K562 (cell line): ENCODE data around the gene FA2H. TPM values are rescaled to one million over a fixed set of nuclear protein-coding genes. Genes with fewer than 3 reads are reported as not detected.

Experiments
- ARID1B ChIP-seq: fragments of 450-650 bp; IDR thresholded peaks from 2 replicates; pipeline ENCODE4 v1.6.1; 2016; ENCODE audit warnings: antibody characterized with exemption, mild to moderate bottlenecking, inconsistent platforms
- CEBPB ChIP-seq: fragments of 450-650 bp; IDR thresholded peaks from 2 replicates; pipeline ENCODE4 v1.6.1; 2016; ENCODE audit warnings: missing genetic modification characterization, missing compliant biosample characterization
- CREB3L1 ChIP-seq: fragments of 450-650 bp; IDR thresholded peaks from 2 replicates; pipeline ENCODE4 v1.6.1; 2014; ENCODE audit warnings: low read depth, mild to moderate bottlenecking, moderate library complexity, borderline replicate concordance
- CREM ChIP-seq: IDR thresholded peaks from 2 replicates; pipeline ENCODE4 v1.6.1; 2014; ENCODE audit warnings: antibody characterized with exemption, low read depth
- CSDE1 ChIP-seq, 2 experiments: fragments of 450-650 bp; IDR thresholded peaks; 2 replicates each; pipeline ENCODE4 v1.6.1; 2016; ENCODE audit warnings: mild to moderate bottlenecking in 1 of 2
- CTCF ChIP-seq, 3 experiments: IDR thresholded peaks in 2 of 3; conservative IDR thresholded peaks in 1 of 3; 2 replicates each; pipeline ENCODE4 v1.5.1; 2011 to 2012; ENCODE audit warnings: low read length in 3 of 3, mild to moderate bottlenecking in 3 of 3, control low read depth in 2 of 3, improper control_type of control experiment in 1 of 3, inconsistent platforms in 1 of 3, low read depth in 1 of 3, mixed read lengths in 1 of 3, moderate library complexity in 1 of 3; ENCODE audit not compliant: insufficient read depth in 2 of 3
- GATA2 ChIP-seq: sonication (generic); formaldehyde crosslinking; IDR thresholded peaks from 2 replicates; pipeline ENCODE4 v1.4.0; 2020; ENCODE audit warnings: mild to moderate bottlenecking, missing genetic modification reagents
- GMEB1 ChIP-seq: fragments of 250-450 bp; sonication (Bioruptor Pico); IDR thresholded peaks from 2 replicates; pipeline ENCODE4 v1.4.0; 2020; ENCODE audit warnings: mild to moderate bottlenecking
- NBN ChIP-seq: fragments of 450-650 bp; IDR thresholded peaks from 2 replicates; pipeline ENCODE4 v1.6.1; 2016; ENCODE audit warnings: low read depth, mild to moderate bottlenecking
- PCBP1 ChIP-seq: fragments of 200-400 bp; formaldehyde crosslinking; IDR thresholded peaks from 2 replicates; pipeline ENCODE4 v1.6.1; 2018; ENCODE audit warnings: mild to moderate bottlenecking, low read depth, low read length; ENCODE audit not compliant: poor library complexity, severe bottlenecking
- RBFOX2 ChIP-seq: fragments of 200-400 bp; formaldehyde crosslinking; IDR thresholded peaks from 2 replicates; pipeline ENCODE4 v1.6.1; 2017; ENCODE audit warnings: low read depth, mild to moderate bottlenecking, low read length, moderate library complexity
- STAG1 ChIP-seq: sonication (generic); formaldehyde crosslinking; IDR thresholded peaks from 2 replicates; pipeline ENCODE4 v1.5.0; 2020; ENCODE audit warnings: missing genetic modification reagents, borderline replicate concordance
- U2AF1 ChIP-seq: fragments of 200-400 bp; formaldehyde crosslinking; optimal IDR thresholded peaks from 2 replicates; pipeline ENCODE3; 2017; ENCODE audit warnings: mild to moderate bottlenecking, low read depth, low read length, moderate library complexity
- WHSC1 ChIP-seq: IDR thresholded peaks from one replicate; pipeline ENCODE4 v1.6.1; 2012; ENCODE audit warnings: low read length, control low read depth, inconsistent platforms
- ZFP30 ChIP-seq: fragments of 250-450 bp; sonication (Bioruptor Pico); IDR thresholded peaks from 2 replicates; pipeline ENCODE4 v1.8.0; 2022; ENCODE audit warnings: moderate library complexity, mild to moderate bottlenecking, inconsistent platforms, borderline replicate concordance
- ZNF3 ChIP-seq: fragments of 250-450 bp; sonication (Bioruptor Pico); IDR thresholded peaks from 2 replicates; pipeline ENCODE4 v1.5.0; 2021; ENCODE audit warnings: mild to moderate bottlenecking, moderate library complexity
- polyA plus RNA-seq, 8 experiments: library from polyadenylated mRNA; depleted of rRNA in 4 of 8; stranded (reverse) in 5 of 8; unstranded in 3 of 8; fragments of >200 nt; fragmentation: Nextera tagmentation in 2 of 8; fragmentation: Illumina TruSeq in 1 of 8; extraction: Ambion mirVana in 2 of 8; extraction: Trizol in 1 of 8; gene quantifications; 2 replicates each; pipeline versions ENCODE4 v1.2.1 to v1.2.3, GENCODE V29; 2011 to 2014; ENCODE audit warnings: inconsistent platforms in 1 of 8, missing spikeins in 1 of 8
- total RNA-seq, 7 experiments: library from RNA; depleted of rRNA in 6 of 7; stranded (reverse); fragments of >200 nt in 6 of 7; fragmentation: Illumina TruSeq in 2 of 7; extraction: Trizol in 2 of 7; gene quantifications; 2 replicates each; pipeline versions ENCODE4 v1.2.1 to v1.2.3, GENCODE V29; 2011 to 2021; ENCODE audit warnings: low replicate concordance in 1 of 7
- TF ChIP-seq, protein P1 (sequence below): sonication (generic); formaldehyde crosslinking; IDR thresholded peaks from 2 replicates; pipeline ENCODE4 v1.8.1; 2023; ENCODE audit warnings: missing genetic modification reagents, mild to moderate bottlenecking, borderline replicate concordance

Gene FA2H
- total and polyA plus RNA-seq, 9 of the 15 experiments (the other 6 are each of a cell fraction or from before 2014, with no cell fraction given): not detected

DNA sequence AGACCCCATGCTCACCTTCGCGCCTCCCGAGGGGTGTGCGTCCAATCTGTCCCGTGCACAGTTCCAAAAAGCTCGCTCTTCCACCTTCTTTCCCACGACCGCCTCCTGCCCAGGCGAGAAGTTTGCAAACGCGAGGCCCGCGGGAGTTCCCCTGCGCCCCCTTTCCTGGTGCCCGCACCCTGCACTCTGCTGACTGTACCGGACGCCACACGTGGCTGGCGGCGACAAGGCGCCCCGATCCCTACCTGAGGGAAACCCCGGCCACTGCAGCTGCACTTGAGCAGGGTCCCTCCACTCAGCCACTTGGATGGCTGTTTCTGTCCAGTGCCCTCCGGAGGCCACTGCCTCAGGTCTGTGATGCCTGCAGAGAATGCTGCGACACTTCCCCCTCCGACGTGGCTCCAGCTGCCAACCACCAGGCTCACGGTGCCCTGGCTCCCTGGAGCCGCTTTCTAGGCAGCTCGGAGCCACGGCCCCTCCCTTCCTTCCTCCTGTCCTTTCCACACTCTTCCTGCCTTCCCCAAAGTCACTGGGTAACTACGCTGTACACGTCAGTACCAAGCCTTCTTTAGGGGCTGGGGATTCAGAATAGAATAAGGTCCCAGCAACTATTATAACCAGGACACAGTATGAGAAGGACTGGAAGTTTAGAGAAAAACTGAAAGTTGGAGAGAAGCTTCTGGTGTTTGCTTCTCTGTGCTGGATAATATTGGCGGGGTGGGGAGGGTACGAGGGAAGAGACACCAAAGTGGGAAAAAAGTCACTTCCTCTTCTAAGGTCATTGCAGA, 74.0 kb downstream of the FA2H start, which contains the start of gene MLKL (continued):
- TF ChIP-seq CTCF (IDR thresholded peaks at IDR 0.05 in 2 of 3, conservative IDR thresholded peaks at IDR 0.05 in 1 of 3; ENCODE audit: insufficient read depth in 2 of 3, low read depth in 1 of 3, low read length in 3 of 3) (peak in 2 of 3 experiments; percentile 9 to 10; a peak in 1 of 6 replicates), STAG1 (CRISPR knock-in tag) (no peak), CSDE1 (IDR thresholded peaks at IDR 0.05) (no peak), ARID1B (peak; percentile 43), GATA2 (CRISPR knock-in tag) (no peak), CREB3L1 (0 out of 2 replicates have a peak, but pooled peaks have one; percentile 31), ZFP30 (no peak), RBFOX2 (peak; percentile 77), CEBPB (tag) (peak; percentile 46), NBN (no peak), U2AF1 (no peak), WHSC1 (no peak), ZNF3 (CRISPR knock-in tag) (no peak), GMEB1 (CRISPR knock-in tag) (no peak), CREM (peak; percentile 3; the same call in 1 of the 2 replicates), PCBP1 (no peak)
- TF ChIP-seq, protein P1, sequence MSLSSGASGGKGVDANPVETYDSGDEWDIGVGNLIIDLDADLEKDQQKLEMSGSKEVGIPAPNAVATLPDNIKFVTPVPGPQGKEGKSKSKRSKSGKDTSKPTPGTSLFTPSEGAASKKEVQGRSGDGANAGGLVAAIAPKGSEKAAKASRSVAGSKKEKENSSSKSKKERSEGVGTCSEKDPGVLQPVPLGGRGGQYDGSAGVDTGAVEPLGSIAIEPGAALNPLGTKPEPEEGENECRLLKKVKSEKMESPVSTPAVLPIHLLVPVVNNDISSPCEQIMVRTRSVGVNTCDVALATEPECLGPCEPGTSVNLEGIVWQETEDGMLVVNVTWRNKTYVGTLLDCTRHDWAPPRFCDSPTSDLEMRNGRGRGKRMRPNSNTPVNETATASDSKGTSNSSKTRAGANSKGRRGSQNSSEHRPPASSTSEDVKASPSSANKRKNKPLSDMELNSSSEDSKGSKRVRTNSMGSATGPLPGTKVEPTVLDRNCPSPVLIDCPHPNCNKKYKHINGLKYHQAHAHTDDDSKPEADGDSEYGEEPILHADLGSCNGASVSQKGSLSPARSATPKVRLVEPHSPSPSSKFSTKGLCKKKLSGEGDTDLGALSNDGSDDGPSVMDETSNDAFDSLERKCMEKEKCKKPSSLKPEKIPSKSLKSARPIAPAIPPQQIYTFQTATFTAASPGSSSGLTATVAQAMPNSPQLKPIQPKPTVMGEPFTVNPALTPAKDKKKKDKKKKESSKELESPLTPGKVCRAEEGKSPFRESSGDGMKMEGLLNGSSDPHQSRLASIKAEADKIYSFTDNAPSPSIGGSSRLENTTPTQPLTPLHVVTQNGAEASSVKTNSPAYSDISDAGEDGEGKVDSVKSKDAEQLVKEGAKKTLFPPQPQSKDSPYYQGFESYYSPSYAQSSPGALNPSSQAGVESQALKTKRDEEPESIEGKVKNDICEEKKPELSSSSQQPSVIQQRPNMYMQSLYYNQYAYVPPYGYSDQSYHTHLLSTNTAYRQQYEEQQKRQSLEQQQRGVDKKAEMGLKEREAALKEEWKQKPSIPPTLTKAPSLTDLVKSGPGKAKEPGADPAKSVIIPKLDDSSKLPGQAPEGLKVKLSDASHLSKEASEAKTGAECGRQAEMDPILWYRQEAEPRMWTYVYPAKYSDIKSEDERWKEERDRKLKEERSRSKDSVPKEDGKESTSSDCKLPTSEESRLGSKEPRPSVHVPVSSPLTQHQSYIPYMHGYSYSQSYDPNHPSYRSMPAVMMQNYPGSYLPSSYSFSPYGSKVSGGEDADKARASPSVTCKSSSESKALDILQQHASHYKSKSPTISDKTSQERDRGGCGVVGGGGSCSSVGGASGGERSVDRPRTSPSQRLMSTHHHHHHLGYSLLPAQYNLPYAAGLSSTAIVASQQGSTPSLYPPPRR (CRISPR knock-in tag): no peak
